Stimulated activated effector memory CD8-positive, alpha-beta T cell treated with anti-CD3 and anti-CD28 coated beads, Interleukin-12 subunit alpha, Interleukin-12 subunit beta, amount 100 ng/mL, for 72 hours (primary cell): Measurements from ENCODE around the gene AARSD1.
"Not testable (repeated sequence)": the region's sequence is repeated elsewhere in the genome, so short reads cannot be mapped to it uniquely, and the experiment has no call there.

Experiments used
- ATAC-seq: fragments of 150-1000 bp; cut with Tn5 transposase; 2 replicates; pipeline ENCODE4 v1.10.0; 2021
- DNase-seq, 2 donors: peaks; one replicate each; pipeline ENCODE4 v3.0.0; 2021 to 2022; ENCODE audit warnings: low spot score in 2 of 2
- H3K27ac Mint-ChIP-seq: one replicate; pipeline ENCODE4 v1.8.0; 2022; ENCODE audit warnings: mild to moderate bottlenecking, mixed read lengths
- H3K36me3 Mint-ChIP-seq: one replicate; pipeline ENCODE4 v1.8.0; 2022; ENCODE audit warnings: mild to moderate bottlenecking, mixed read lengths
- H3K4me1 Mint-ChIP-seq: one replicate; pipeline ENCODE4 v1.8.0; 2022; ENCODE audit warnings: mixed read lengths
- H3K4me3 Mint-ChIP-seq: one replicate; pipeline ENCODE4 v1.8.0; 2022; ENCODE audit warnings: mild to moderate bottlenecking, mixed read lengths
- H3K9me3 Mint-ChIP-seq: one replicate; pipeline ENCODE4 v1.8.0; 2022; ENCODE audit warnings: mixed read lengths

AARSD1 gene

DNA sequence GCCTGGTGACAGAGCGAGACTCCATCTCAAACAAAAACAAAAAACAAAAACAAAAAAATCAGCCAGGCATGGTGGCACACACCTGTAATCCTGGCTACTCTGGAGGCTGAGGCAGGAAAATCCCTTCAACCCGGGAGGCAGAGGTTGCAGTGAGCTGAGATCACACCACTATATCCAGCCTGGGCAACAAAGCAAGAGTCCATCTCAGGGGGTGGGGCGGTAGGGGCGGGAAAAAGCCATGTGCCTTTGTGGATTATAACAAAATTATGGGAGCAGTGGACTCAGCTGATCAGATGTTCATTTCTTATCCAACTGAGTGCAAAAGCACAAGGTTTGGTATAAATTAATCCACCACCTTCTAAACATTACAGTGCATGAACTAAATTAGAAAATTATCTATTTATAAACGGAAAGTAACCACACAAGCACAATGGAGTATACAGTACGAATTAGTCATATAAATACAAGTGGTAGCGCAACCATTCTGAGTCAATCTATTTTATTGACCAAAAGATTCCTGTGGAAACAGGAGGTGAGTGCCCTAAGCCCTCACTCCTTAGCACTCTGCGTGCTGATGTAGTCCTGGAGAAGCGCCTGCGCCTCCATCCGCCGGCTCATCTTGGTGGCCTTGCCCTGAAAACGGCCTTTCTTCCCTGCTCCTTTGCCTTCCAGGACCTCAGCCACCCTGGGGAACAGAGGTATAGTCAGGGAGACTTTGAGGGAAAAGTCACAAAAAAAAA, 14.0 kb downstream of the AARSD1 start:
- Mint-ChIP-seq H3K9me3 (no peaks in the 10 kb centered on the region), H3K27ac (no peak overlapping the region), H3K4me3 (no peak overlapping the region), H3K4me1 (peaks cover 5% of the 10 kb centered on the region), H3K36me3 (peaks cover 80% of the 10 kb centered on the region)
- ATAC-seq (no peak), DNase-seq (no peak)

DNA sequence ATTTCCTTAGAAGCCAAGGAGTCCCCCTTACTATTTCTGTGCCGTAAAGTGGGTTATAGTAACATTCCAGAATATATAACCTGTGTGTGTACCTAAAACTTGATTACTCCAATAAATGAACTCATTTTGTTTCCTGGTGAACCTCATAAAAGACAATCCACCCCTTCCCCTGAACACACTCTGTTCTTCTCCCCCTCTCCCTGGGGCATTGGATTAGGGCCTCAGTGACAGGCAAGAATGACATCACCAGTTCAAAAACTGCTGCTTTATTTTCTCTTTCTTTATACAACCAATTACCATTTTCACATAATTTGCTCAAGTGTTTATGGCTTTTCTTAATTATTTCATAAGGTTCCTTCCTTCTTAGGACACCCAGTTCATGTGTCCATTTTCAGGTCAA, 17.4 kb downstream of the AARSD1 start:
- Mint-ChIP-seq H3K9me3 (no peaks in the 10 kb centered on the region), H3K4me3 (no peak overlapping the region), H3K27ac (no peak overlapping the region), H3K36me3 (peaks cover 46% of the 10 kb centered on the region), H3K4me1 (no peaks in the 10 kb centered on the region)
- no peak for ATAC-seq
- no peak for DNase-seq

DNA sequence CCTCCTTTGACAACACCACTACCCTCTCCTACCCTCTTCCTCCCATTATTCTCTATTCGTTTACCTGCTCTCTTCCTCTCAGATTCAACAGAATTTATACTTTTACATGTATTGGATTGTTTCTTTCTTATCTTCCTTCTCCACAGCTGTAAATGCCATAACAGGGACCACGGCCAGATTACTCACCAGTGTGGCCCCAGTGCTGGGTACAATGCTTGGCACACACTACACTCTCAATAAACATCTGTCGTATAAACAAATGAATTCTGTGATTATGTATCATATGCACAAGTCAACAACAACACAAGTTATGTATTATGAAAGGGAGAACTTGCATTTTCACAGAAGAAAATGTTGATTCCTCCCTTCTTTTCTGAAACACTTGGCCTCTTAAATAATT, 20.0 kb downstream of the AARSD1 start:
- H3K9me3 Mint-ChIP-seq: no peaks in the 10 kb centered on the region
- no peak for ATAC-seq
- no peak overlapping the region for H3K27ac Mint-ChIP-seq

DNA sequence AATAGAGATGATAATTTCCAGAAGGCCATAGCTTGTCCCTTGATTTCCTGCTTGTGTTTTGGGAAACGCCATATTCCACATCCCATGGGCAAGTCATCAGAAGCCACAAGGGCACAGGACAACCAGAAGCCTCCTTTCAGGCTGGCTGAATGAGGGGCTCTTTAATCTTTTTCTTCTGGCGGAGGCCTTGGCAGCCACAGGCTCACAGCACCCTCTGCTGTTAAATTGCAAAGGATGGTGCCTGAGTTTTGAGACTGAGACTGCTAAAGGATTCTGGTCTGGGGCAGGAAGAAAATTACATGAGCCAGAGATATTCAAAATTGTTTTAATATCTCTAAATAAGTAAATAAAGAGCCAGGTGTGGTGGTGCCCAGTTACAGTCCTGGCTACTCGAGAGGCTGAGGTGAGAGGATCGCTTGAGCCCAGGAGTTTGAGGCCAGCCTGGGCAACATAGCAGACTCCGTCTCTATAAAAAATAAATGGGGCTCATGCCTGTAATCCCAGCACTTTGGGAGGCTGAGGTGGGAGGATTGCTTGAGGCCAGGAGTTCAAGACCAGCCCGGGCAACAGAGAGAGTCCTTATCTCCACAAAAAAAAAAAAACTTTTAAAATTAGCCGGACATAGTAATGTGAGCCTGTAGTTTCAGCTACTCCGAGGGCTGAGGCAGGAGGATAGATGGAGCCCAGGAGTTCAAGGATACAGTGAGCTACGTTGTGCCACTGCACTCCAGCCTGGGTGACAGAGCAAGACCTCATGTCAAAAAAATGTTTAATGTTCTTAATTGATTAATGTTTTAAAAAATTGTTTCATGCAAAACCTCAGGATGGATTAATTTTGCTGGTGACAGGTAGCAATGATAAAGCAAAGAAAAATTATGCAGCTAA, 26.3 kb downstream of the AARSD1 start:
- Mint-ChIP-seq H3K9me3 (no peaks in the 10 kb centered on the region), H3K36me3 (no peaks in the 10 kb centered on the region), H3K4me3 (no peak overlapping the region), H3K27ac (no peak overlapping the region), H3K4me1 (no peaks in the 10 kb centered on the region)
- ATAC-seq (peak; percentile 61), DNase-seq (no peak)

More for the DNA sequence above, 20.0 kb downstream of the AARSD1 start:
- no peaks in the 10 kb centered on the region for H3K4me1 Mint-ChIP-seq
- H3K4me3 Mint-ChIP-seq: no peak overlapping the region
- H3K36me3 Mint-ChIP-seq: peaks cover 20% of the 10 kb centered on the region
- no peak for DNase-seq

DNA sequence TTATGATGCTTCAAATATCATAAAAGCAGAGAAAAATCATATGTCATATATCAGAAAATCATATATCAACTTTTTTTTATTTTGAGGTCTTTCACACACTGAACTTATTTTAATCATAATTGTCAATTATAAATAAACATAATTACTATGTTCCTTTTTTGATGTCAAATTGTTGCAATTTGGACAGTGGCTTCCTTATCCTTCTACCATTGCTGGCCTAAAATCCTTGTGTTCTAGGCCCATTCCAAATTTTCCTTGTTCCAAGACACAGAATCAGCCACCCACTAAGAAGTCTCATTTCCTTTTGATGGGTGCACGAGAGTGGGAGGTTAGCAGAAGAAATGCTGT, 34.8 kb downstream of the AARSD1 start:
- H3K4me3 Mint-ChIP-seq: no peak overlapping the region
- no peak overlapping the region for H3K27ac Mint-ChIP-seq
- DNase-seq (no peak), ATAC-seq (no peak)
- no peaks in the 10 kb centered on the region for H3K9me3 Mint-ChIP-seq
- H3K4me1 Mint-ChIP-seq: peaks cover 9% of the 10 kb centered on the region
- H3K36me3 Mint-ChIP-seq: no peaks in the 10 kb centered on the region

DNA sequence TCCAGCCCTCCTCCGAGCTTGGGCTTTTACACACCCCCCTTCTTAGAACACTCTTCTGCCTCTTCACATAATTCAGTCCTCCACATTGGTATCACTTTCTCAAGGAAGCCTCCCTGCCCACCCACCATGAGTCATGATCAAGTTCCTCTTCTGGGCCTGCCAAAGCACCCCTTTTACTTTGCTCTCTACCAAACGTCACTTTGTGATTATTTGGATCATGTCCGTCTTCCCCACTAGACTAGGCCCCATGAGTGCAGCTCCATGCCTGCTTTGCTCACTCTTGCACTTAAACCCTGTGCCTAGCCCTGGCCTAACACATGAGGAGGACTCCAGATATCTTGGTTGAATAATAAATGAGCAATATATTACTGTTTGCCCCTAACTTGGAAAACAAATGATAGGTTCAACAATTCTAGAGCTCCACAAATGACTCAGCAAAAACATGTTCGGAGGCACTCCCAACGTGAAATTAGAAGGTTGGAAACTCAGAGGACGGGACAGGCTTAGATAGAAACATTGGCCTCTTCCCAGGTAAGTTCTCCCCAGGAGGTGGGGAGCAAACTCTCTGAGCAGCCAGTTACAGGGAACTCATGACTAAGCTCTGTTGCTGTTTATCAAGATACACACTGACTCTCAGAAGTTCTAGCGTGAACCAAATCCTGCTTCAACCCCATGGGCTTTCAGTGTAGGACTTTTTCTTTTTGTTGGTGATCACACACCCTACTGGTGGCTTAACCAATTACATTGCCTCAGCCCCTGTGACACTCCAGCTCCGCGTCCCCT, 35.3 kb downstream of the AARSD1 start:
- ATAC-seq: peak; percentile 91
- DNase-seq: peak in 1 of 2 donors; percentile 51
- H3K36me3 Mint-ChIP-seq: no peaks in the 10 kb centered on the region
- no peak overlapping the region for H3K4me3 Mint-ChIP-seq
- peaks cover 9% of the 10 kb centered on the region for H3K4me1 Mint-ChIP-seq
- no peak overlapping the region for H3K27ac Mint-ChIP-seq
- H3K9me3 Mint-ChIP-seq: no peaks in the 10 kb centered on the region

DNA sequence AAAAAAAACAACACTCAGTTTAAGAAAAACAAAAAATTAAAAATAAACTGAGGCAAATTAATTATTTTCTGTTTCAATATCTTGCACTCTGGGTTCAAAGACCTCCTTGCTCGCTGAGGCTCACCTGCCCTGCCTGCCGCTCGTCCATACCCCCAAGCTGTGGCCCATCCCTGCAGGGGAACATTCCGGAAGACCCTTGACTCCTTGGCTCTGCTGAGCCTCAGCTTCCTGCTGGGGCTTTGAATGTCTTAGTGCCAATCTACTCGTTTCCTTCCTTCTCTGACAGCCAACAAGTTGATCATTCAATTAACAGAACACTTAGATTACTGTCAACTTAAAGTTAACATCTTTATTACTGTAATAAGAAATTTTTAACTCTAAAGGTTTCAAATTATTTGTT, 39.4 kb downstream of the AARSD1 start:
- Mint-ChIP-seq H3K4me3 (no peak overlapping the region), H3K9me3 (no peaks in the 10 kb centered on the region), H3K27ac (no peak overlapping the region), H3K4me1 (peaks cover 9% of the 10 kb centered on the region), H3K36me3 (no peaks in the 10 kb centered on the region)
- ATAC-seq (no peak), DNase-seq (no peak)

DNA sequence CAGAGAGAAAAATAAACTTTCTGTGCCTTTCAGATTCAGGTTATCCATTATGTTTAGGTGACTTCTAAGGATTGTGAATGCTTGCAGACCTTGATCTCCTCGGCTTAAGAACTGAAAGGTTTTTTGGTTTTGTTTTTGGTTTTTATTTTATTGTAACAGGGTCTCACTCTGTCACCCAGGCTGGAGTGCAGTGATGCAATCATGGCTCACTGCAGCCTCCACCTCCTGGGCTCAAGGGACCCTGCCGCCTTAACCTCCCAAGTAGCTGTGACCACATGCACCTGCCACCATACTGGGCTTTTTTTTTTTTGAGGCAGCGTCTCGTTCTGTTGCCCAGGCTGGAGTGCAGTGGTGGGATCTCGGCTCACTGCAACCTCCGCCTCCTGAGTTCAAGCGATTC, 40.8 kb downstream of the AARSD1 start:
- H3K4me1 Mint-ChIP-seq, H3K9me3 Mint-ChIP-seq, H3K36me3 Mint-ChIP-seq, H3K4me3 Mint-ChIP-seq, H3K27ac Mint-ChIP-seq, ATAC-seq, DNase-seq: not testable (repeated sequence)

DNA sequence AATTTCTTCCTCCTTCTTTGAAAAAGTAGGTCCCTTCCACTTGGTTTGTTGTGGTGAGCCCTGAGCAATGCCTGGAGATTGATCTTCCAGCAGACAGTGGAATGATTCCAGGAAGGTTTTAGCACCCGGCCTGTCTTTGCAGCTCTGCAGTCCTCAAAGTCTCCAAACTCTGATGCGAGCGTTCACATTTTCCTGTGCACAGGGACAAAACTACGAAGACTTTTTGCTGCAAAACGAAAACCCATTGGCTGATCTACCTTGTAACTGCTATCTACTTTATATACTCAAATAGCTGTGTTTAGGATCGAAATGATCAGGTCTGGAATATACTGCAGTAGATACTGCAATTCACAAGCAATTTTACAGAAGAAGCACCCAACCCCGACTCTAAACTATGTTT, 42.0 kb downstream of the AARSD1 start:
- H3K9me3 Mint-ChIP-seq: no peaks in the 10 kb centered on the region
- H3K27ac Mint-ChIP-seq: no peak overlapping the region
- no peak for DNase-seq
- ATAC-seq: no peak
- H3K4me3 Mint-ChIP-seq: no peak overlapping the region
- no peaks in the 10 kb centered on the region for H3K4me1 Mint-ChIP-seq
- H3K36me3 Mint-ChIP-seq: no peaks in the 10 kb centered on the region

DNA sequence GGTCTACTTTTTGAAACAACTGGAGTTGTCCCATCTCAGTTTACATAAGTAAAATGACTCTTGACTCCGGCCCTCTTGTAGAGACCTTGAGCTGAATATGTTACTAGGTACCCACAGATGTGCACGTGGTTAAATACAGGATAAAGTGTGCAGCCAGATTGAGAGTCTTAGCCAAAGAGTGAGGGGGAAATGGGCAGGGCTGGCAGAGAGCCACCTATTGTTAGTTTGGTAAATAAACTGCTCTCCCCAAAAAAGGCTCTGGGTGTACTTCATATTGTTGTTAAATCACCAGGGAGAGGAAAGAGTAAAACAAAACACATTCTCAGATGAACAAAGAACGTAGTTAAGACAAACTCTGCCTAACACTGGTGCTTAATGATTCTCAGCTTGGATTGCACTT, 43.3 kb downstream of the AARSD1 start:
- no peaks in the 10 kb centered on the region for H3K9me3 Mint-ChIP-seq
- H3K4me1 Mint-ChIP-seq: no peaks in the 10 kb centered on the region
- DNase-seq (no peak), ATAC-seq (no peak)
- no peak overlapping the region for H3K27ac Mint-ChIP-seq
- H3K4me3 Mint-ChIP-seq: no peak overlapping the region
- no peaks in the 10 kb centered on the region for H3K36me3 Mint-ChIP-seq

DNA sequence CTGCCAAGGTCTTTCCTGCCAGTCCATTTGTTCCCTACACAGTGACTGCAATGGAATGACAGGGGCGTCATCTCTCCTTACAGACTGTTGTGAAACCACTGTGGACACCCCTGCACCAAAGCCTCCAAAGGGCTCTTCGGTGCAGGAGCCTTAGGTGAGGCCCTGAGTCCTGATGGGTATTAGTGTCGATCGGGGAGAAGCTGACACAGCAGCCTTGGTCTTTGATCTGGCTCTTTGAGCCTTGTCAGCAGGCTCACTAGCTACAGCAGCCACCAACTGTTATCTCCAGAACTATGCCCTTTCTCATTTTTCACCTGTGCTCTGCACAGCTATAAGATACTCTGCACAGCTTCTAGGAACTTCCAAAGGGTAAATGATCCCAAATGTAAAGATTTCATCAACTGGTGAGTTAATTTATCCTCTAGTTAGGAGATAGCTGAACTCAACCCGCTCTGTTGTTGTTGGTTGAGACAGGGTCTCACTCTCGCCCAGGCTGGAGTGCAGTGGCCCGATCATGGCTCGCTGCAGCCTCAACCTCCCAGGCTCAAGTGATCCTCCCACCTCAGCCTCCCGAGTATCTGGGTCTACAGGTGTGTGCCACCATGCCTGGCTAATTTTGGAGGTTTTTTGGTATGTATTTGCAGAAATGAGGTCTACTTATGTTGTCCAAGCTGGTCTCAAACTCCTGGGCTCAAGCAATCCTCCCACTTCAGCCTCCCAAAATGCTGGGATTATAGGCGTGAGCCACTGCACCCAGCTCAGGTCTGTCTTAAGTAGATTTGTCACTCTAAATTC, 44.0 kb downstream of the AARSD1 start:
- DNase-seq: no peak
- no peak for ATAC-seq
- Mint-ChIP-seq H3K4me1 (no peaks in the 10 kb centered on the region), H3K9me3 (no peaks in the 10 kb centered on the region), H3K4me3 (no peak overlapping the region), H3K36me3 (no peaks in the 10 kb centered on the region), H3K27ac (no peak overlapping the region)

DNA sequence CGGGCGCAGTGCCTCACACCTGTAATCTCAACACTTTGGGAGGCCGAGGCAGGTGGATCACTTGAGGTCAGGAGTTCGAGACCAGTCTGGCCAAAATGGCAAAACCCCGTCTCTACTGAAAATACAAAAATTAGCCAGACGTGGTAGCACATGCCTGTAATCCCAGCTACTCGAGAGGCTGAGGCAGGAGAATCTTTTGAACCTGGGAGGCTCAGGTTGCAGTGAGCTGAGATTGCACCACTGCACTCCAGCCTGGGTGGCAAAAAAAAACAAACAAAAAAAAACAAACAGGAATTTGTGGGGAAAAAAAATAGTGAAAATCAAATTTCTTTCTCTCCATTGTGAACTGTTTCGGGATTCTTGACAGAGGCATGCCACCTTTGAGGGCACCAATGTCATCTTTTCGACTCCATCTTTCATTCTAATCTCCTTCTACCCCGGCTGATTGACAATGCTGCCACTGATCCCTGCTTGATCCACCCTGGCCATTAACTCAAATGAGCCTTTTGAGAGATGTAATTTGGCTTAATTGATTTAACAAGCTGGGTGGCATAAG, 44.7 kb downstream of the AARSD1 start:
- not testable (repeated sequence) for H3K36me3 Mint-ChIP-seq, H3K4me1 Mint-ChIP-seq, ATAC-seq, H3K27ac Mint-ChIP-seq, H3K9me3 Mint-ChIP-seq, H3K4me3 Mint-ChIP-seq, DNase-seq

DNA sequence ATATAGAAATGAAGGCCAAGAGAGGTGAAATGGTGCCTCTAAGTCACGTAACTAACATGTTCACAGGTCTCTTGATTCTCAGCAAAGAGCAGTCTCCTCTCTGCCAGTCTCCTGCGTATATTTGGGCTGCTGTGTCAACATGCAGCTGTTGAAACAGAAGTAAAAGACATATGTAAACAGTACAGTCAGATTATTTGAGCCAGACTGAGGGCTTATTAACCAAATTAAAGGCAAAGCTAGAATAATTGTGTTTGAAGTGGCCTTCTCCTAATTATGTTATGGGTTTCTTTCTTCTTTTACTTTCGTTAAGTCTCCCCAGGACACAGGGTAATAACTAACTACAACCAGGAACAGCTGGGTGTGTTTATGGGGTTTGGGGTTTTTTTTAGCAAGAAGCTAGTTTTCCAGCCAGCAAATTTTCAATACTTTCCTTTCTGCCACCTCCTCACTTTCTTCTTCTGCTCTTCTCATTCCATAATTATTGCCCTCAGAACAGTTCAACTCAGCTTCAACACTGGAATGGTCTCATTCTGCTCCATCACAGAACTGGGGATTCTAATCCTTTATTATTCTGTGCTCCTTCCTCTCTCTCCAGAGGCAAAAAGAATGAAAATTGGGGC, 45.2 kb downstream of the AARSD1 start:
- H3K9me3 Mint-ChIP-seq: no peaks in the 10 kb centered on the region
- DNase-seq: no peak
- H3K27ac Mint-ChIP-seq: no peak overlapping the region
- H3K4me3 Mint-ChIP-seq: no peak overlapping the region
- ATAC-seq: no peak
- no peaks in the 10 kb centered on the region for H3K36me3 Mint-ChIP-seq
- no peaks in the 10 kb centered on the region for H3K4me1 Mint-ChIP-seq

DNA sequence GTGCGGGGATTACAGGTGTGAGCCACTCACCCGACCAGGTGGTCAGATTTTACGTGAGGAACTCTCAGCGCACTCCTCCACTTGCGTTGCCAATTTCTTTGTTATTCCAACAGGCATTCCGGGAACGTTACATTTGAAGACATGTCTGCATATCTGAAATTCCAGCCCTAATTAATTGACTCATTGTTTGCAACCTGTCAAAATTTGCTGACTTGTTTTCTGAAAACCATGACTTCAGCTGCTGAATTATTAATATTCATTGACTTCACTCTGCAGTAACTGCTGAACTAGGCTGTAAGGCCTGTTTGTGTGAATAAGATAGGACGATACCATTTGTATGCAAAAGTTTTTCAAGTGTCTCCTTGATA, 47.0 kb downstream of the AARSD1 start:
- ATAC-seq (no peak), DNase-seq (no peak)
- H3K4me3 Mint-ChIP-seq: no peak overlapping the region
- H3K4me1 Mint-ChIP-seq: no peaks in the 10 kb centered on the region
- no peak overlapping the region for H3K27ac Mint-ChIP-seq
- no peaks in the 10 kb centered on the region for H3K36me3 Mint-ChIP-seq
- H3K9me3 Mint-ChIP-seq: no peaks in the 10 kb centered on the region
